H1 (cell line): ENCODE results near the gene PCED1B. TPM values are rescaled to one million over a fixed set of nuclear protein-coding genes. Genes with fewer than 3 reads are reported as not detected.

Experiments used
- EZH2 ChIP-seq: fragments of 200-600 bp; sonication (generic); IDR thresholded peaks from 2 replicates; pipeline ENCODE4 v1.7.1; 2012; ENCODE audit warnings: low read depth, mild to moderate bottlenecking, moderate library complexity, low read length, inconsistent platforms; ENCODE audit not compliant: severe bottlenecking
- NRF1 ChIP-seq: IDR thresholded peaks from 2 replicates; pipeline ENCODE4 v1.6.1; 2011; ENCODE audit warnings: mild to moderate bottlenecking, low read depth, low read length, improper control_type of control experiment
- POLR2AphosphoS5 ChIP-seq: IDR thresholded peaks from 2 replicates; pipeline ENCODE4 v1.6.1; 2011; ENCODE audit warnings: low read depth, low read length
- TBP ChIP-seq: IDR thresholded peaks from 2 replicates; pipeline ENCODE4 v1.6.1; 2011; ENCODE audit warnings: low read depth, low read length, improper control_type of control experiment
- polyA plus RNA-seq, 7 experiments: library from polyadenylated mRNA; depleted of rRNA in 3 of 7; stranded (reverse) in 5 of 7; unstranded in 2 of 7; fragments of >200 nt in 5 of 7; fragments of 200-250 nt in 2 of 7; gene quantifications; 1 replicate in 5 of 7; 2 replicates in 1 of 7; 4 replicates in 1 of 7; pipeline versions ENCODE4 v1.2.1 to v1.2.3, GENCODE V29; 2011 to 2013; ENCODE audit warnings: missing spikeins in 2 of 7, mixed read lengths in 2 of 7
- total RNA-seq: library from RNA; stranded (reverse); fragmentation: NEBNext Ultra II Directional; extraction: Animal tissue kit (Norgen Biotek cat#: 25700); gene quantifications from 2 replicates; pipeline ENCODE4 v1.2.1, GENCODE V29; 2021

PCED1B gene
- total and polyA plus RNA-seq, 2 of the 8 experiments (the other 6 are each of a cell fraction or from before 2014, with no cell fraction given): 4.7 to 5.4 TPM

DNA sequence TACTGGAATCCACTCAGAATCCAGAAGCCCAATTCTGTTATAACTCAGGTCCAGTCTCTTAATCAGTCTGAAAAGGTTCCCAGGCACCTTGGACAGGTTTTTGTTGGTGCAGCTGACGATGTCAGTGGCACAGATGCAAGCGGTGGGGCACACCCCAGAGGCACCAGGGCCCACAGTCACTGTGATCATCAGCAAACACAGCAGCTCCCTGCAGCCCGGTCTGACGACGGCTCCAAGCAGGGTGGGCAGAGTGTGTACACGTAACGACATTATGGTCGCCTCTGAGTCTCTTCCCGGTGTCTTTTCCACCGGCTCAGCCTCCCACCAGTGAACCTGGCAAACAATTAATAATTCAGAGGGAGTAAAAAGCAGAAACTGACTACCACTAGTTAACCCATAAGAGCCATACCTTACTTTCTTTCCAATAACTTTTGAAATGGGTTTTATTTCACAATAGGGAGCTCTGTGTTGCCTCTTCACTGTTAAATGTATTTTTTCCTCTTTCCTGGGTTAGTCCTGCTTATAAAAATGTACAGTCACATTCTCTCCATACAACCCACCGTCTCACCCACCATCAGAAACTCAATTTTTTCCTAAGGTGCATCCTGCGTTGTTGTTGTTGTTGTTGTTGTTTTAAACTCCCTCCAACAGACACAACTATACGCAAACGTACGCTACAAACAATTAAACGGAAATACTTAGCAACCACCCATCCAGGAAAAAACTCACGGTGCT, 521 bp upstream of the PCED1B start (continued):
- TF ChIP-seq EZH2 (no peak), NRF1 (no peak), POLR2AphosphoS5 (no peak), TBP (no peak)
- TF ChIP-seq, all 59 proteins: peak for 0
